Medulla oblongata (tissue), 1 donor: Measurements from ENCODE around the gene LENEP.

Experiments
- DNase-seq: peaks from one replicate; pipeline ENCODE4 v3.0.0-alpha.2; 2015; ENCODE audit errors: extremely low spot score

LENEP gene

GRCh38 chr1:155010211-155010918 lies 17.0 kb downstream of the LENEP start:
- DNase-seq, result no peak

GRCh38 chr1:155011004-155011416 lies 17.6 kb downstream of the LENEP start:
- no peak for DNase-seq

- DNase-seq, result peak; percentile 6
These were observed 18.1 kb downstream of the LENEP start for GRCh38 chr1:155011437-155012025.

- peak; percentile 83 for DNase-seq
These were observed 18.7 kb downstream of the LENEP start for GRCh38 chr1:155012026-155012546.

- no peak for DNase-seq
These were observed 19.6 kb downstream of the LENEP start for GRCh38 chr1:155012776-155013602.

- no peak for DNase-seq
These were observed 20.2 kb downstream of the LENEP start for GRCh38 chr1:155013632-155014031.

GRCh38 chr1:155014709-155015508 lies 21.5 kb downstream of the LENEP start:
- no peak for DNase-seq

- DNase-seq, result no peak
These were observed 22.3 kb downstream of the LENEP start for GRCh38 chr1:155015527-155016230.

GRCh38 chr1:155016231-155016831 lies 22.9 kb downstream of the LENEP start:
- no peak for DNase-seq

GRCh38 chr1:155017041-155017945 lies 23.9 kb downstream of the LENEP start:
- DNase-seq, result peak; percentile 93

GRCh38 chr1:155017946-155018316 lies 24.5 kb downstream of the LENEP start:
- DNase-seq, result peak; percentile 4

GRCh38 chr1:155018617-155019348 lies 25.4 kb downstream of the LENEP start:
- no peak for DNase-seq

- DNase-seq, result no peak
These were observed 26.2 kb downstream of the LENEP start for GRCh38 chr1:155019377-155020245.

- no peak for DNase-seq
These were observed 28.9 kb downstream of the LENEP start for GRCh38 chr1:155022136-155022926.

GRCh38 chr1:155022927-155023236 lies 29.5 kb downstream of the LENEP start:
- DNase-seq, result no peak

- DNase-seq, result no peak
These were observed 30.2 kb downstream of the LENEP start for GRCh38 chr1:155023627-155024026.

GRCh38 chr1:155024315-155024714 lies 30.9 kb downstream of the LENEP start:
- DNase-seq, result no peak
